Measurements from ENCODE around the gene CDKN1A.
"Not testable (repeated sequence)": the region's sequence is repeated elsewhere in the genome, so short reads cannot be mapped to it uniquely, and the experiment has no call there.

Gene CDKN1A

GRCh38 chr6:36722879-36723278, 44.4 kb downstream of the CDKN1A start:
- DNase-seq, result peak; percentile 86

- not testable (repeated sequence) for DNase-seq
These were observed 45.5 kb downstream of the CDKN1A start for GRCh38 chr6:36723992-36724391.

- peak; percentile 74 for DNase-seq
These were observed 46.2 kb downstream of the CDKN1A start for GRCh38 chr6:36724514-36725390.

GRCh38 chr6:36725581-36725980, 47.1 kb downstream of the CDKN1A start:
- DNase-seq, result no peak

GRCh38 chr6:36727505-36728021, 49.0 kb downstream of the CDKN1A start:
- no peak for DNase-seq

- no peak for DNase-seq
These were observed 50.0 kb downstream of the CDKN1A start for GRCh38 chr6:36728289-36729160.

GRCh38 chr6:36729161-36729524, 50.6 kb downstream of the CDKN1A start:
- no peak for DNase-seq

- DNase-seq, result no peak
These were observed 52.2 kb downstream of the CDKN1A start for GRCh38 chr6:36730424-36731380.

- DNase-seq, result no peak
These were observed 53.3 kb downstream of the CDKN1A start for GRCh38 chr6:36731622-36732310.

GRCh38 chr6:36733300-36733699, 54.8 kb downstream of the CDKN1A start:
- DNase-seq, result no peak

GRCh38 chr6:36734486-36735060, 56.1 kb downstream of the CDKN1A start:
- no peak for DNase-seq

- no peak for DNase-seq
These were observed 56.9 kb downstream of the CDKN1A start for GRCh38 chr6:36735110-36736071.

Data from NCI-H1105 treated with DMSO at 0.1 percent for 48 hours (cell line).